GM06990 (cell line): ENCODE measurements around the gene KIAA1549.

Experiments
- DNase-seq: peaks from one replicate; pipeline ENCODE4 v3.0.0-alpha.2; 2011; ENCODE audit not compliant: insufficient read length; ENCODE audit errors: extremely low read depth
- H3K27me3 ChIP-seq: replicated peaks from 2 replicates; pipeline ENCODE4 v1.6.0; 2011; ENCODE audit warnings: low read length; ENCODE audit not compliant: control insufficient read depth, insufficient read depth
- H3K36me3 ChIP-seq: 2 replicates; pipeline ENCODE4 v1.5.1; 2011; ENCODE audit warnings: low read length; ENCODE audit not compliant: control insufficient read depth, insufficient read depth
- H3K4me3 ChIP-seq: replicated peaks from 2 replicates; pipeline ENCODE4 v1.5.1; 2011; ENCODE audit warnings: low read depth, mild to moderate bottlenecking, control low read depth, low read length
- TF ChIP-seq, protein P1 (sequence below): IDR thresholded peaks from 2 replicates; pipeline ENCODE4 v1.5.1; 2011; ENCODE audit warnings: low read length, control low read depth, mild to moderate bottlenecking, inconsistent platforms; ENCODE audit not compliant: insufficient read depth, poor library complexity, severe bottlenecking

KIAA1549 gene

GRCh38 chr7:138974103-138974502 lies 7.1 kb downstream of the KIAA1549 start:
- Histone ChIP-seq H3K36me3 (no peaks in the 10 kb centered on the region), H3K27me3 (no peaks in the 10 kb centered on the region; the same call in 1 of the 2 replicates), H3K4me3 (no peak overlapping the region)
- TF ChIP-seq, protein P1, sequence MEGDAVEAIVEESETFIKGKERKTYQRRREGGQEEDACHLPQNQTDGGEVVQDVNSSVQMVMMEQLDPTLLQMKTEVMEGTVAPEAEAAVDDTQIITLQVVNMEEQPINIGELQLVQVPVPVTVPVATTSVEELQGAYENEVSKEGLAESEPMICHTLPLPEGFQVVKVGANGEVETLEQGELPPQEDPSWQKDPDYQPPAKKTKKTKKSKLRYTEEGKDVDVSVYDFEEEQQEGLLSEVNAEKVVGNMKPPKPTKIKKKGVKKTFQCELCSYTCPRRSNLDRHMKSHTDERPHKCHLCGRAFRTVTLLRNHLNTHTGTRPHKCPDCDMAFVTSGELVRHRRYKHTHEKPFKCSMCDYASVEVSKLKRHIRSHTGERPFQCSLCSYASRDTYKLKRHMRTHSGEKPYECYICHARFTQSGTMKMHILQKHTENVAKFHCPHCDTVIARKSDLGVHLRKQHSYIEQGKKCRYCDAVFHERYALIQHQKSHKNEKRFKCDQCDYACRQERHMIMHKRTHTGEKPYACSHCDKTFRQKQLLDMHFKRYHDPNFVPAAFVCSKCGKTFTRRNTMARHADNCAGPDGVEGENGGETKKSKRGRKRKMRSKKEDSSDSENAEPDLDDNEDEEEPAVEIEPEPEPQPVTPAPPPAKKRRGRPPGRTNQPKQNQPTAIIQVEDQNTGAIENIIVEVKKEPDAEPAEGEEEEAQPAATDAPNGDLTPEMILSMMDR: no peak
- DNase-seq: no peak

DNA sequence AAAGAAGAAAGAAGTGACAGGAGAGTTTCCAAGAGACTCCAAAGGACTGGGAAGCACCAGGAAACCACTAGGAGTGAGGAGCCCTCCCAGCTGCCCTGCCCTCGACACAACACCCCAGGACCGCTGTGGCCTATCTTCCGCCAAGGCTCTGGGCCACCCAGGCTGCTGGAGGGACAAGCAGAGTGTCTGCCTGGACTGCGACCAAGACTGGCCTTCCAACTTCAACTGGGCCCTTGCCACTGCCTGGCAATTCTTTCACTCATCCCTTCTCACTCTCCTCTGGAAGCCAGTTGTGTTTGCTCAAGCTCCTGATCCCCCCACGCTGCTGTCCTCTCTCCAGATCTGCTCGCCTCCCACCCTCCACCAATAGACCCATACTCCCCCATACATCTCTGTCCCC lies 10.2 kb downstream of the KIAA1549 start:
- H3K27me3 ChIP-seq: no peaks in the 10 kb centered on the region
- TF ChIP-seq, protein P1: no peak
- no peak overlapping the region for H3K4me3 ChIP-seq
- no peak for DNase-seq
- no peaks in the 10 kb centered on the region for H3K36me3 ChIP-seq

GRCh38 chr7:138970446-138970845 lies 10.7 kb downstream of the KIAA1549 start:
- H3K4me3 ChIP-seq: no peak overlapping the region
- H3K36me3 ChIP-seq: no peaks in the 10 kb centered on the region
- H3K27me3 ChIP-seq: no peaks in the 10 kb centered on the region
- TF ChIP-seq, protein P1: no peak
- no peak for DNase-seq

- H3K36me3 ChIP-seq: no peaks in the 10 kb centered on the region
- TF ChIP-seq, protein P1: no peak
- DNase-seq: no peak
- H3K27me3 ChIP-seq: no peaks in the 10 kb centered on the region
- H3K4me3 ChIP-seq: no peak overlapping the region
These were observed 14.0 kb downstream of the KIAA1549 start for GRCh38 chr7:138967159-138967558.

DNA sequence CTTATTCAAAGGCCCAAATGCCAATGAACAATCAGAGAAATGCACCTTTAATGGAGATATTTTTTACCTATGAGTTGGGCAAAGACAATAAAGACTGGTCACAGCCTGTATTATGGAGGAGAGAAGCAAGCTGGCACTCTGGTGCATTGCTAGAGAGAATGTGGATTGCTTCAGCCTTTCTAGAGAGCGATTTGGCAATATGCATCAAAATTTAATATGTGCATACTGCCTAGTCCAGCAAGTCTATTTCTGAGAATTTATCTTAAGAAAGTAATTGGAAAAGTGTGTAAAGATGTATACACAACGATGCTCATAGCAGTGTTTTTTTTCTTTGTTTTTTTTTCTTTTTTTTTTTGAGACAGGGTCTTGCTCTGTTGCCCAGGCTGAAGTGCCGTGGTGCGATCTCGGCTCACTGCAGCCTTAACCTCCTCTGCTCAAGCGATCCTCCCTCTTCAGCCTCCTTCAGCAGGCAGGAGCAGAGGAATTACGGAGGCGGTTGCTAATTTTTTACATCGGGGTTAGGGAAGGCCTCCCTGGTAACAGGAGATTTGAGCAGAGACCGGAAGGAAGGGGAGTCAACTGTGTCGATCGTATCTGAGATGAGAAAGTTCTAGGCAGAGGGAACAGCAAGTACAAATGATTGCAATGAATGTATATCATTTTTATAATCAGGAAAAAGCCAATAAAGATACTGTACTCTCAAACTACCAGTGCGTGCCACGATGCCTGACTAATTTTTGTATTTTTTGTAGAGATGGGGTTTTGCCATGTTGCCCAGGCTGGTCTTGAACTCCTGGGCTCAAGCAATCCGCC lies 16.4 kb downstream of the KIAA1549 start:
- TF ChIP-seq, protein P1: no peak
- Histone ChIP-seq H3K27me3 (no peaks in the 10 kb centered on the region), H3K4me3 (no peak overlapping the region), H3K36me3 (no peaks in the 10 kb centered on the region)
- no peak for DNase-seq
